GM12878 (cell line): ENCODE data around the gene GPC3.

Experiments
- CTCF ChIP-seq, 3 experiments: IDR thresholded peaks in 2 of 3; conservative IDR thresholded peaks in 1 of 3; 2 replicates each; pipeline ENCODE4 v1.5.1; 2011; ENCODE audit warnings: low read depth in 3 of 3, low read length in 3 of 3, mild to moderate bottlenecking in 3 of 3, control low read depth in 2 of 3, moderate library complexity in 2 of 3, inconsistent platforms in 1 of 3, mixed read lengths in 1 of 3; ENCODE audit not compliant: control insufficient read depth in 2 of 3, insufficient read depth in 1 of 3; ENCODE audit errors: extremely low read depth in 1 of 3
- EZH2 ChIP-seq: IDR thresholded peaks from 2 replicates; pipeline ENCODE4 v1.6.1; 2012; ENCODE audit warnings: low read depth, mild to moderate bottlenecking, control low read depth, inconsistent platforms, low read length, borderline replicate concordance; ENCODE audit not compliant: control insufficient read depth
- POLR2A ChIP-seq: IDR thresholded peaks from 2 replicates; pipeline ENCODE4 v1.6.1; 2011; ENCODE audit warnings: low read depth, mild to moderate bottlenecking, low read length
- ZNF217 ChIP-seq: fragments of 450-650 bp; IDR thresholded peaks from 2 replicates; pipeline ENCODE4 v1.6.1; 2017; ENCODE audit warnings: antibody characterized with exemption, mild to moderate bottlenecking
- TF ChIP-seq, protein P1 (sequence below): IDR thresholded peaks from 2 replicates; pipeline ENCODE4 v1.6.1; 2012; ENCODE audit warnings: low read depth, low read length, improper control_type of control experiment

- TF ChIP-seq CTCF (IDR thresholded peaks at IDR 0.05 in 2 of 3, conservative IDR thresholded peaks at IDR 0.05 in 1 of 3; ENCODE audit: control insufficient read depth in 2 of 3, extremely low read depth in 1 of 3, insufficient read depth in 1 of 3, low read depth in 3 of 3, low read length in 3 of 3) (no peak), ZNF217 (no peak), EZH2 (no peak), POLR2A (no peak)
- TF ChIP-seq, protein P1, sequence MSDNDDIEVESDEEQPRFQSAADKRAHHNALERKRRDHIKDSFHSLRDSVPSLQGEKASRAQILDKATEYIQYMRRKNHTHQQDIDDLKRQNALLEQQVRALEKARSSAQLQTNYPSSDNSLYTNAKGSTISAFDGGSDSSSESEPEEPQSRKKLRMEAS, result no peak
Measured at GRCh38 chrX:133980406-133980805, 5.0 kb downstream of the GPC3 start.
